Measurements from ENCODE around the gene FAM50B. TPM values are rescaled to one million over a fixed set of nuclear protein-coding genes. Genes with fewer than 3 reads are reported as not detected.

Gene FAM50B, protein sequence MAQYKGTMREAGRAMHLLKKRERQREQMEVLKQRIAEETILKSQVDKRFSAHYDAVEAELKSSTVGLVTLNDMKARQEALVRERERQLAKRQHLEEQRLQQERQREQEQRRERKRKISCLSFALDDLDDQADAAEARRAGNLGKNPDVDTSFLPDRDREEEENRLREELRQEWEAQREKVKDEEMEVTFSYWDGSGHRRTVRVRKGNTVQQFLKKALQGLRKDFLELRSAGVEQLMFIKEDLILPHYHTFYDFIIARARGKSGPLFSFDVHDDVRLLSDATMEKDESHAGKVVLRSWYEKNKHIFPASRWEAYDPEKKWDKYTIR
- total RNA-seq: 8.7 and 11.0 TPM in 2 replicates

DNA sequence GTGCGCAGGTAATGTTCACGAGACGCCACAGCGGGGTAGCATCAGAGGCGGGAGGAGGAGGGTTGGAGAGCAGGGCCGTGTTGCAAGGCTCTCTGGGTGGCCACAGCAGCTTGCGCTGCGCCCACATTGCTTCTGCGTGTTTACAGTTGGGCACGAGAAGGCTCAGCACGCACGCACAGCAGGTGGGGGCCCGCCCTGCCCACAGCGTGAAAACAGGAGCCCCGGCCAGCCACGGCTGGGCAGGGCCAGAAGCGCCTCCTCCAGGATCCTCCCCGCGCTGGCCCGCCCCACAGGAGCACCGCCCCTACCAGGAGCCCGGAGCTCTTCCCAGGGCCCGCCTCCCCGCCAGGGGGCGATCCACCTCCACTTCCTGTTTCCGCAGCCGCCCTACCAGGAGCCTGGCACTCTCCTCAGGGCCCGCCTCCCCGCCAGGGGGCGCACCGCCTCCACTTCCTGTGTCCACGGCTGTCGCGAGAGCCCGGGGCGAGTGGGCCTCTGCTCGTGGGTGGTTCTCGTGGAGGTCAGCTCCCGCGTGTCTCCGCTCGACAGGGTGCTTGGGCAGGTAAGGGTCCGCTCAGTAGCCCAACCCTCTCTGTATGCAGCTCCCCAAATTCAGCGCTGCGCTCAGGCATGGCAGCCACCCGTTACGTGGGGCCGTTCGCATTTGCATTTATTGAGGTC is at the start of gene FAM50B:
FAM50B (plus strand) TSS at position 449 of the 681 bp plus-strand sequence. CDS start 439 bp downstream, outside the sequence.

Other genes starting within 250 kb of the FAM50B start
- gene PXDC1, start 97.7 kb upstream of the FAM50B start, total RNA-seq: 49.0 and 49.4 TPM in 2 replicates
- not detected in 2 replicates for gene FAM217A, start 229.8 kb downstream of the FAM50B start, total RNA-seq

Measured in aortic smooth muscle cell (primary cell).